Mucosa of rectum (tissue), 2 donors: ENCODE measurements around the gene POLD2.
"Not testable (repeated sequence)": the region's sequence is repeated elsewhere in the genome, so short reads cannot be mapped to it uniquely, and the experiment has no call there.

Source experiments
- H3K27ac ChIP-seq, 2 donors: one replicate each; pipeline ENCODE4 v1.7.0; 2013; ENCODE audit warnings: inconsistent platforms in 2 of 2, low read depth in 2 of 2, low read length in 2 of 2
- H3K27me3 ChIP-seq, 2 donors: one replicate each; pipeline ENCODE4 v1.7.0; 2013; ENCODE audit warnings: low read length in 2 of 2; ENCODE audit not compliant: control insufficient read depth in 2 of 2, insufficient read depth in 2 of 2
- H3K36me3 ChIP-seq, 2 donors: one replicate each; pipeline ENCODE4 v1.7.0; 2013; ENCODE audit warnings: low read length in 2 of 2; ENCODE audit not compliant: control insufficient read depth in 2 of 2, insufficient read depth in 2 of 2
- H3K4me1 ChIP-seq, 2 donors: one replicate each; pipeline ENCODE4 v1.7.0; 2013; ENCODE audit warnings: low read length in 2 of 2, mild to moderate bottlenecking in 1 of 2; ENCODE audit not compliant: control insufficient read depth in 2 of 2, insufficient read depth in 2 of 2
- H3K4me3 ChIP-seq, 2 donors: one replicate each; pipeline ENCODE4 v1.7.0; 2013; ENCODE audit warnings: low read length in 2 of 2
- H3K9ac ChIP-seq, 2 donors: one replicate each; pipeline ENCODE4 v1.7.0; 2013; ENCODE audit warnings: low read length in 2 of 2, low read depth in 1 of 2, mild to moderate bottlenecking in 1 of 2
- H3K9me3 ChIP-seq, 2 donors: one replicate each; pipeline ENCODE4 v1.7.0; 2013; ENCODE audit warnings: low read length in 2 of 2; ENCODE audit not compliant: control insufficient read depth in 2 of 2
- donor health status: healthy.
- donor health status: Normal muscosa, but diverticular disease.

POLD2 gene

GRCh38 chr7:44138698-44139097 lies 15.3 kb upstream of the POLD2 start:
- H3K9me3 ChIP-seq: no peaks in the 10 kb centered on the region
- no peaks in the 10 kb centered on the region for H3K4me1 ChIP-seq
- H3K4me3 ChIP-seq: no peak overlapping the region
- H3K36me3 ChIP-seq: no peaks in the 10 kb centered on the region
- no peak overlapping the region for H3K9ac ChIP-seq
- H3K27me3 ChIP-seq: no peaks in the 10 kb centered on the region
- H3K27ac ChIP-seq: no peak overlapping the region

- no peak overlapping the region for H3K9ac ChIP-seq
- H3K9me3 ChIP-seq: no peaks in the 10 kb centered on the region
- H3K27ac ChIP-seq: no peak overlapping the region
- H3K27me3 ChIP-seq: no peaks in the 10 kb centered on the region
- no peak overlapping the region for H3K4me3 ChIP-seq
- H3K4me1 ChIP-seq: no peaks in the 10 kb centered on the region
- H3K36me3 ChIP-seq: no peaks in the 10 kb centered on the region
Measured at GRCh38 chr7:44136731-44137130, 13.4 kb upstream of the POLD2 start.

- Histone ChIP-seq H3K27me3 (no peaks in the 10 kb centered on the region), H3K36me3 (no peaks in the 10 kb centered on the region), H3K4me1 (no peaks in the 10 kb centered on the region), H3K4me3 (no peak overlapping the region), H3K9ac (no peak overlapping the region), H3K27ac (no peak overlapping the region), H3K9me3 (no peaks in the 10 kb centered on the region)
Measured at GRCh38 chr7:44134943-44135628, 11.7 kb upstream of the POLD2 start.

GRCh38 chr7:44133295-44133694 lies 9.9 kb upstream of the POLD2 start:
- no peaks in the 10 kb centered on the region for H3K4me1 ChIP-seq
- H3K27me3 ChIP-seq: no peaks in the 10 kb centered on the region
- no peak overlapping the region for H3K4me3 ChIP-seq
- H3K9ac ChIP-seq: no peak overlapping the region
- no peak overlapping the region for H3K27ac ChIP-seq
- no peaks in the 10 kb centered on the region for H3K36me3 ChIP-seq
- no peaks in the 10 kb centered on the region for H3K9me3 ChIP-seq

- Histone ChIP-seq H3K4me3 (no peak overlapping the region), H3K27ac (no peak overlapping the region), H3K27me3 (no peaks in the 10 kb centered on the region), H3K9ac (no peak overlapping the region), H3K36me3 (no peaks in the 10 kb centered on the region), H3K9me3 (no peaks in the 10 kb centered on the region), H3K4me1 (no peaks in the 10 kb centered on the region)
Measured at GRCh38 chr7:44132039-44132438, 8.7 kb upstream of the POLD2 start.

GRCh38 chr7:44131173-44132029 lies 8.1 kb upstream of the POLD2 start:
- H3K36me3 ChIP-seq: no peaks in the 10 kb centered on the region
- H3K27ac ChIP-seq: no peak overlapping the region
- H3K4me1 ChIP-seq: no peaks in the 10 kb centered on the region

GRCh38 chr7:44128721-44129582 lies 5.6 kb upstream of the POLD2 start:
- H3K9ac ChIP-seq: no peak overlapping the region
- H3K27me3 ChIP-seq: no peaks in the 10 kb centered on the region
- peaks cover 0 to 1% of the 10 kb centered on the region in 2 donors for H3K4me1 ChIP-seq
- no peaks in the 10 kb centered on the region for H3K9me3 ChIP-seq
- H3K4me3 ChIP-seq: no peak overlapping the region
- H3K27ac ChIP-seq: no peak overlapping the region
- H3K36me3 ChIP-seq: no peaks in the 10 kb centered on the region

More at GRCh38 chr7:44131173-44132029, 8.1 kb upstream of the POLD2 start:
- H3K4me3 ChIP-seq: no peak overlapping the region
- H3K9me3 ChIP-seq: no peaks in the 10 kb centered on the region
- H3K27me3 ChIP-seq: no peaks in the 10 kb centered on the region
- H3K9ac ChIP-seq: no peak overlapping the region

- H3K27me3 ChIP-seq: no peaks in the 10 kb centered on the region
- H3K4me1 ChIP-seq: peaks cover 4 to 8% of the 10 kb centered on the region in 2 donors
- no peaks in the 10 kb centered on the region for H3K36me3 ChIP-seq
- H3K9ac ChIP-seq: no peak overlapping the region
- H3K4me3 ChIP-seq: no peak overlapping the region
- H3K9me3 ChIP-seq: no peaks in the 10 kb centered on the region
- H3K27ac ChIP-seq: no peak overlapping the region
Measured at GRCh38 chr7:44127161-44127560, 3.8 kb upstream of the POLD2 start.

GRCh38 chr7:44126574-44126973 lies 3.2 kb upstream of the POLD2 start:
- not testable (repeated sequence) for H3K27me3 ChIP-seq, H3K36me3 ChIP-seq, H3K9me3 ChIP-seq, H3K27ac ChIP-seq, H3K9ac ChIP-seq, H3K4me3 ChIP-seq, H3K4me1 ChIP-seq

- Histone ChIP-seq H3K4me1 (peaks cover 4 to 8% of the 10 kb centered on the region in 2 donors), H3K27me3 (no peaks in the 10 kb centered on the region), H3K36me3 (peaks cover 3 to 7% of the 10 kb centered on the region in 2 donors), H3K9me3 (no peaks in the 10 kb centered on the region), H3K27ac (no peak overlapping the region), H3K9ac (no peak overlapping the region), H3K4me3 (no peak overlapping the region)
Measured at GRCh38 chr7:44124822-44125202, 1.5 kb upstream of the POLD2 start.
